ENCODE results near the gene GGA1. TPM values are rescaled to one million over a fixed set of nuclear protein-coding genes. Genes with fewer than 3 reads are reported as not detected.

The GGA1 gene
- total RNA-seq, 1 donor from 2014 or later, result 57.5 TPM

DNA sequence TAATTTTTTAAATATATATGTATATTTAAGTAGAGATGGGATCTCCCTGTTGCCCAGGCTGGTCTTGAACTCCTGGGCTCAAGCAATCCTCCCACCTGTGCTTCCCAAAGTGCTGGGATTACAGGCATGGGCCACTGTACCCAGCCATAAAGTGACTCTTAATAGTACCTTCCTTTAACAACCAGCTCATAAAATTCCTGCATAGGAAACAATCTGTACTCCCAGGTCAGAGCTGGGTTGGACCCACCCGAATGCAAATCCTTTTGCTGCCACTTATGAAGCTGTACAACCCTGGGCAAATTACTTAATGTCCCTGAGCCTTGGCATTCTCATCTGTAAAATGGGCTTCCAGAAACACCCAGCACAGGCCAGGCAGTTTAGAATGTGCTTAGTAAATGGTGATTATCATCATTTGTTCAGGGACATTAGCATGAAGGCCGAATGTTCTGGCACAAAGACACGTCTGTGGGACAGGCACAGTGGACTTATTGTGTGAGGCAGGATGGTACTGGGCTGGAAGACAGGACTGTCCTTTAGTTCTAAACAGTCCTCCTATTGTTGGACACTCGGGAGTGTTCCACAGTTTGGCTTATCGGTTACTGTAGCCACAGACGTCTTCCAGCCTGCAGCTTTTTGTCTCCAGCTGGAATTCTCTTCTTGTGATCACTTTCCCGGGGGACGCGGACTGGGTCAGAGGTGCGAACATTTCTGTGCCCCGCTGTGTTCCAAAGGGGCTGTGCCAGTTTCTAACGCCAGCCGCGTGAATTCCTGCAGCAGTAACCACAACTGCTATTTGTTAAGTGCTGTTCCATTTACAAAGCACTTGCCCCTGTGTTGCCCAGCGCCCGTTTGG lies 55.8 kb downstream of the GGA1 start:
- no peak for DNase-seq (ENCODE audit: extremely low read depth, low read depth, low spot score)

DNA sequence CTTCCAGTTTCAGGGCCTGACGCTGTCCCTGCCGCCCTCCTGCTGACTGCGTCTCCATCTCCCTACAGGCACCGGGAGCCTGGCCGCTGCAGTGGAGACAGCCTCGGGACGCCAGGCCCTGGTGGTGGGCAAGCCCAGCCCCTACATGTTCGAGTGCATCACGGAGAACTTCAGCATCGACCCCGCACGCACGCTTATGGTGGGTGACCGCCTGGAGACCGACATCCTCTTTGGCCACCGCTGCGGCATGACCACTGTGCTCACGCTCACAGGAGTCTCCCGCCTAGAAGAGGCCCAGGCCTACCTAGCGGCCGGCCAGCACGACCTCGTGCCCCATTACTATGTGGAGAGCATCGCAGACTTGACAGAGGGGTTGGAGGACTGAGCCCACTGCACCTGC lies 56.9 kb downstream of the GGA1 start:
- no peak for DNase-seq (ENCODE audit: extremely low read depth, low read depth, low spot score)

GRCh38 chr22:37669586-37669985 lies 61.0 kb downstream of the GGA1 start:
- no peak for DNase-seq (ENCODE audit: extremely low read depth, low read depth, low spot score)

DNA sequence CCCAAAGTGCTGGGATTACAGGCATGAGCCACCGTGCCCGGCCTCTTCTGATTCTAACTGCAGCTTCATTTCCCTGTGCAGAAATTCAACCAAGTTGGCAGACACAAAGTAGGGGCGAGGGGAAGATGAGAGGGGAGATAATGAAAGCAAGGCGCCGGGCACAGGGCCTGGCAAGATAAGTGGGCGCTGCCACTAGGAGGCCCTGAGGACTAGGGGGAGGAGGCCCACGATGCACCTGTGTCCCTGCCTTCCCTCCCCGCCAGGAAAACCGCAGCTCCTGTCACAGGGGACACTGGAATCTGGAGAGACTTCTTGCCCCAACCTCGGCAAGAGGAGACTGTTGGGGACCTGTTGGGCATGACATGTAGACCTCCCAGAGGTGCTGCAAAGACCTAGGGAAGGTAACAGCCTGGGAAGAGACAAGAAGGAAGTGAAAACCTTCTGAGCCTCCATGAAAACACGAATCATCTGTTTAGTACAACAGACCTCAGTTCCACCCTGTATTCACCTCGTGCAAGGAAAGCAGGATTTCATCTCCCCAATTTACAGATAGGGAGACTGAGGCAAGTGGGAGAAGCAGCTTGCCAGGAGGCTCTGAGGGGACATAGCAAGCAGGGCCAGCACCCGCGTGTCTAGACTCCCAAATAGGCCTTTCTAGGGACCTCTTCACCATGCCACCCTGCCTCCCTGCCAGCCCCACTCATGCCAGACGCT lies 63.7 kb downstream of the GGA1 start:
- DNase-seq (ENCODE audit: extremely low read depth, low read depth, low spot score), result no peak

GRCh38 chr22:37672920-37673455 lies 64.4 kb downstream of the GGA1 start:
- no peak for DNase-seq (ENCODE audit: extremely low read depth, low read depth, low spot score)

DNA sequence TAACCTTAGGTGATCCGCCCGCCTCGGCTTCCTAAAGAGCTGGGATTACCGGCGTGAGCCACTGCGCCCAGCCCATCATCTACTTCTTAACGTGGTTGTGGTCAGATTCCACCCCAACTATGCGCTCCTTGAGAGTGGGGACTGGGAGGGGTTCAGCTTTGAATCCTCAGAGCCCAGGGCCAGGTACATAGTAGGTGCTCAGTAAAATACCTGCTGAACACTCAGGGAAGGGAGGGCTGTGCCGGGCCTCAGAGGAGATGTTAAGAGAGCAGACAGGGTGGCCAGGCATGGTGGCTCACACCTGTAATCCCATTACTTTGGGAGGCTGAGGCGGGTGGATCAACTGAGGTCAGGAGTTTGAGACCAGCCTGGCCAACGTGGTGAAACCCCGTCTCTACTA lies 65.6 kb downstream of the GGA1 start:
- DNase-seq (ENCODE audit: extremely low read depth, low read depth, low spot score), result no peak

DNA sequence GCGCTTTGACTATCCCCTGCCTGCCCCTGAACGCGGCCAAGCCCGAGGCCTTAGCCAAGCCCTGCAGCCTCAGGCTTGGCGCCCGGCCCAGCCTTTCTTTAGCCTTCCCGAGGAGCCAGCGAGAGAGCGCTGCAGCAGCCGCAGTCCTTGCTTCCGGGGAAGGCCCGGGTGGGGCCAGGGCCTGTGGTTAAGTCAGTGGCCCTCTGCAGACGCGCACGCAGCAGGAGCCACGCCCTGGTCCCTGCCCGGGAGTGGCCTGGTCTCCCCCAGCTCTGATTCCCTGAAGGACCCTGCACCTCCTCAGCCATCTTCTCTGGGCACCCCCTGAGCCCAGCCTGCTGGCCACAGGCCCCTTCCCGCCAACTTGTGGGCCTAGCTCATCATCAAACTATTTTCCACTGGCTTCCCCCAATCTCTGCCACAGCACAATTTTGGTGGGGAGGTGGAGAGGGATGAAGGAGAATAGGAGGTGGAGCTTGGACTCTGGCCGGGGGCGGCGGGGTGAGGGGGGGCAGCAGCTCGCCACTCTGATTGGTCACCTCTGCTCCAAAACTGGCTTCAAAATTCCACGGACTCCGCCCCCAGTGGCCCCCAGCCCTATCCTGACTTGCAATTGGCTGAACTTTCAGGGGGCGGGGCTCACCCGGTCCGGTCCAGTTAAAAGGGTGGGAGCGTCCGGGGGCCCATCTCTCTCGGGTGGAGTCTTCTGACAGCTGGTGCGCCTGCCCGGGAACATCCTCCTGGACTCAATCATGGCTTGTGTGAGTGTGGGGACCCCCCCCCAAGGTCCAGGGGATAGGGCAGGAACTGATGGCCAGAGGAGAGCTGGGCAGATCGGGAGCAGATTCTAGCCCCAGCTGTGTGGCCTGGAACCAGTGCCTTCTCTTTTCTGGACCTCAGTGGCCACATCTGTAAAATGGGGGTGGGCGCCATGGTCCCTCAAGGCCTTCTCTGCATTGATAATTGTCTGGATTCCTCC lies 66.6 kb downstream of the GGA1 start, which contains the start of gene LGALS1:
LGALS1 (plus strand) TSS at position 686 of the 979 bp plus-strand sequence; CDS start at position 753, 67 bp downstream.
- no peak for DNase-seq (ENCODE audit: extremely low read depth, low read depth, low spot score)

DNA sequence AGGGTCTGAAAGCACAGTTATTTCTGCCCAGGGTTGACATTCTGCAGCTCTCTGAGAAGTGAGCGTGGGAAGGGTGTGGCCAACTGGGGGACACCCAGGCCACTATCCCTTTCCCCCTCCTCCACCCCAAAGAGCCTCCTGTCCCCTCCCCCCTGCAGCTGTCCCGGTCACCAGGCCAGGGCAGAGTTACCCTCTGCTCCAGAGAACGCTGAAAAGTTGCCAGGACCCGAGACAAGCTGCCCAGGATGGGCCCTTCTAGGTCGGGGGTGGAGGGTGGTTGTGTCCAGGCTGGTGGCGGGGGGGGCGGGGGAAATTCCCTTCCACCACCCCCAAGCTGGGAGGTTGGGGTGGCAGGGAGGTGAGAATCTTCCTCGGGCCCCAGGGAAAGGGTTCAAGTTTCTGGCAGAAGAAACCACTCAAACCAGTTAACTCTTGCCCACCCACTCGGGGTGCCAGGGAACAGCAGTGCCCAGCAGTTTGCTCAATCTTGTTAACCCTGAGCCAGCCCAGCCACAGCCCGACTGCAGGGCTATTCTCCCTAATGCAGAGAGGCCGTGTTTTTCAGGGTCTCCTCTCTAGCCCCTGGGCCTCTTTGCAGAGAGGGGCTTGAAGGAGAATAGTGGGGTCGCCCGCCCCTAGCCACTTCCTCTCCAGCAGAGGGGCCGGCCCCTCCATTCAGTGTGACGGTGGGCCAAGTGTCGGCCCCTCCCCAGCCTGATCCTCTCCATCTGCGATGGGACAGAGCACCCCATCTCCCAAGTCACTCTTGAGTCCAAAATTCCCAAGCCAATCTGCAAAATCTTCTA lies 67.5 kb downstream of the GGA1 start:
- DNase-seq (ENCODE audit: extremely low read depth, low read depth, low spot score), result no peak

DNA sequence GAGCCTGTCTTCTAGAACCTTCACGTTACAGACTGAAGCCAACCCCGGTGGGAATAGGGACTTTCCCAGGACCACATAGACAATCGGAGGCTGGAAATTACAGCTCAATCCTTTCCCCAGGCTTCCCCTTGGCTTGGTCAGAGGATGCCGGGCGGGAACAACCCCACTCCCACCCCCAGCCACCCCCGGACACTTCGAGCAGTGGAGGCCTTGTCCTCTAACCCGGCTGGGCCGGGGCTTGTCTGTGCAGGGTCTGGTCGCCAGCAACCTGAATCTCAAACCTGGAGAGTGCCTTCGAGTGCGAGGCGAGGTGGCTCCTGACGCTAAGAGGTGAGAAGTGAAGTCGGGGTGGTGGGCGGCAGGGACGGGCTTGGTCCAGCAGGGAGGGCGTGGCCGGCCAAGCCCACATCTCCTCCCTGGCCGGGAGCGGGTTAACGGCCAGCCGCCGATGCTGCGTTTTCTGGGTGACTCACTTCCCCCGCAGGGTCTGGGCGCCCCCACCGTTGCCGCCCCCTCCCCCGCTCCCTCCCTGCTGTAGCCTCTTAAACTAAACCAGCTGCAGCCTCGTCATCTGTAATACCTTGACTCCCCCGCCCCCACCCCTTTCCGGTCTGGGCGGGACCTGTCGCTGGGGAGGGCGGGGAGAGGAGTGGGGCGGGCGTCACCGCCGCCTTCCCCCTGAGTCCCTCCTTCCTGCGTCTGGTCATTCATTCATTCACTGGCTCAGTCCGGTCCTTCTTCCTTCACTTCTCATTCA lies 68.3 kb downstream of the GGA1 start:
- DNase-seq (ENCODE audit: extremely low read depth, low read depth, low spot score), result no peak

- DNase-seq (ENCODE audit: extremely low read depth, low read depth, low spot score), result no peak
These were observed 68.9 kb downstream of the GGA1 start for GRCh38 chr22:37677493-37677974.

GRCh38 chr22:37678372-37678771 lies 69.7 kb downstream of the GGA1 start:
- DNase-seq (ENCODE audit: extremely low read depth, low read depth, low spot score), result no peak

DNA sequence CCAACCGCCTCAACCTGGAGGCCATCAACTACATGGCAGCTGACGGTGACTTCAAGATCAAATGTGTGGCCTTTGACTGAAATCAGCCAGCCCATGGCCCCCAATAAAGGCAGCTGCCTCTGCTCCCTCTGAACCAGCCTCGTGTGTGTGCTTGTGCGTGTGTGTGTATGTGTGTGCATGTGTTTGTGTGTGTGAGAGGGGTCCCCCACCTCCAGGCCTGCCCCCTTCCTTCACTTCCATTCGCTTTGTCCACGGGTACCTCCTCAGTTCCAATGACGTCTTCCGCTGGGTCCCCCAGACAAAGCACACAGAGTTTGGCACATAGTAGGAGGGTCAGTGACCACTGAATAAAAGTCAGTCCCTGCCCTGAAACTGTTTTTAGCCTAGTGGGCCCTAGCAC lies 71.0 kb downstream of the GGA1 start:
- no peak for DNase-seq (ENCODE audit: extremely low read depth, low read depth, low spot score)

- DNase-seq (ENCODE audit: extremely low read depth, low read depth, low spot score), result no peak
These were observed 71.7 kb downstream of the GGA1 start for GRCh38 chr22:37680191-37680851.

GRCh38 chr22:37681001-37681424 lies 72.4 kb downstream of the GGA1 start:
- DNase-seq (ENCODE audit: extremely low read depth, low read depth, low spot score), result no peak

DNA sequence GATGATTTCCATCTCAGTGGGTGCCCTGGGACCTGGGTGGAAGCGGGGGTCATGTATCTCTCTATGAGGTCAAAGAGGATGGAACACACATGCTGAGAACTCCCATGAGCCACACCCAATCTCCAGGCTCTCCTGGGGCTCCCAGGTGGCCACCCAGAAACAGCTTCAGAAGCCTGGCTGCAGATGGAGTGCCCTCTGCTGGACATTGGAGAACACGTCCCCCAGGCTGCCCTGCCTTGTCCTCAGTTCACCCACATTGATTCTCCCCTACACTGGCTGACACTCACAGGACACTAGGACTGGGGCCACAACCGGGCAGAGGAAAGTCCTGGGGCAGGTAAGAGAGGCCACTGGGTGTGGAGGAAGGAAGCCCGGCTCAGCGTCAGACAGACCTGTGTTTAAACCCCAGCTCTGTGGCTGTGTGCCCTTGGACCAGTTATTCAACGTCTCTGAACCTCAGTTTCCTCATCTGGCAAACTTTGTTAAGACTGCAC lies 73.0 kb downstream of the GGA1 start:
- DNase-seq (ENCODE audit: extremely low read depth, low read depth, low spot score), result no peak

All from glomerular endothelial cell (primary cell).